ENCODE results near the gene TET3.

Gene TET3

GRCh38 chr2:73985308-73986084, 786 bp downstream of the TET3 start:
- DNase-seq (ENCODE audit: low read depth in 2 of 2, low spot score in 1 of 2): no peak

GRCh38 chr2:73986085-73986681, 1.5 kb downstream of the TET3 start:
- no peak for DNase-seq (ENCODE audit: low read depth in 2 of 2, low spot score in 1 of 2)

GRCh38 chr2:73987109-73987947, 2.6 kb downstream of the TET3 start:
- DNase-seq (ENCODE audit: low read depth in 2 of 2, low spot score in 1 of 2): no peak

DNA sequence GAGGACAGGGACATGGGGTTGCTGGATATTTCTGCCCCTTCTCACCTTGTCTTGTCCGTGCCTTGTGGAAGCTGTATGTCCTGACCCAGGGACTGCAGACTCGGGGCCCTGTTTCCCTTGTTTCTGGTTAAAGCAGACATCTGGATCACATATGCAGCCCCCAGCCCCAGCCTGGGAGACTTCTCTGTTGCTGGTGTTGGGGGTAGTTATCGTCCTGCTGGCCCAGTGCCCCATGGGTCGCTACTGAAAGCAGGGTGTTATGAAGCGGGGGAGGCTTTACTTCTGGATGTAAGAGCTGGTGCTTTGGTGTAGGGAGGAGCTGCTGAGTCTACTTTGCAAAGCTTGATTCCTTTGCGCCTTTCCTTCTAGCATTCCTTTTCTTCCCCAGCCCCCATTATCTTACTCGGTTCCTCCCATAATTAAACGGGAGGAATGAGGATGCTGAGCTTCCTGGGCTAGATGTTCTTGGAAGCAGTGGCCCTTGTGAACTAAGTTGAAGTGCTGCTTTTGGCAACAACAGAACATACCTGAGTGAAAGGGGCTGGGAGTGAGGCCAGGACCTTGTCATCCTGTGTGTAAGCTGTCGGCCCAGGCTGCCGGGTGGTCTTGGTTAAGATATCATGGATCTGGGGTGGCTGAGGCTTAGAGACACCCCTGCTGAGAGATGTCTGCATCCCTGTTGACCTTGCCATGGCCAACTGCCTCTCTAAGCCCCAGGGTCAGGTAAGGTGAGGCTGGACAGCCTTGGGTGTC, 3.4 kb downstream of the TET3 start:
- no peak for DNase-seq (ENCODE audit: low read depth in 2 of 2, low spot score in 1 of 2)

- no peak for DNase-seq (ENCODE audit: low read depth in 2 of 2, low spot score in 1 of 2)
Observed at GRCh38 chr2:73989972-73990371, 5.3 kb downstream of the TET3 start.

GRCh38 chr2:73990531-73990930, 5.8 kb downstream of the TET3 start:
- DNase-seq (ENCODE audit: low read depth in 2 of 2, low spot score in 1 of 2): no peak

- DNase-seq (ENCODE audit: low read depth in 2 of 2, low spot score in 1 of 2): no peak
Observed at GRCh38 chr2:73992036-73992435, 7.3 kb downstream of the TET3 start.

- DNase-seq (ENCODE audit: low read depth in 2 of 2, low spot score in 1 of 2): no peak
Observed at GRCh38 chr2:73993376-73993775, 8.7 kb downstream of the TET3 start.

DNA sequence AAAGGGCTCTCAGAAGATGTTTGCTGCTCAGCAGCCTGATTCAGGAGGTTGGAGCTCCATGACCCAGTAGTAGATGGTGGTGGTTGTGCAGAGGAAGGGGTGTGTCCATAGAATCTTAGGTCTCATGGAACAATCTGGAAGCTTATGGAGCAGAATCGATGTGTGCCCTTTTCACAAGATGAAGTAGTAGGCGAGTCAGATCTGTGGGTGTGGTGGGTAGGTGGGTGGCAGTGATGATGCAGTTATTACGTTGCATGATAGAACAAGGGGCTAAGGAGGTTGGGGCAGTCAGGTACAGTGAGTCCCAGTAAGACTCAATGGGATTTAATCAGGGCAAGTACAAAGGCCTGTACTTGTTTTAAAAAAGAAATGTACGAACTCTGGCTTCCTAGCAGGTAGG, 9.1 kb downstream of the TET3 start:
- DNase-seq (ENCODE audit: low read depth in 2 of 2, low spot score in 1 of 2): no peak

DNA sequence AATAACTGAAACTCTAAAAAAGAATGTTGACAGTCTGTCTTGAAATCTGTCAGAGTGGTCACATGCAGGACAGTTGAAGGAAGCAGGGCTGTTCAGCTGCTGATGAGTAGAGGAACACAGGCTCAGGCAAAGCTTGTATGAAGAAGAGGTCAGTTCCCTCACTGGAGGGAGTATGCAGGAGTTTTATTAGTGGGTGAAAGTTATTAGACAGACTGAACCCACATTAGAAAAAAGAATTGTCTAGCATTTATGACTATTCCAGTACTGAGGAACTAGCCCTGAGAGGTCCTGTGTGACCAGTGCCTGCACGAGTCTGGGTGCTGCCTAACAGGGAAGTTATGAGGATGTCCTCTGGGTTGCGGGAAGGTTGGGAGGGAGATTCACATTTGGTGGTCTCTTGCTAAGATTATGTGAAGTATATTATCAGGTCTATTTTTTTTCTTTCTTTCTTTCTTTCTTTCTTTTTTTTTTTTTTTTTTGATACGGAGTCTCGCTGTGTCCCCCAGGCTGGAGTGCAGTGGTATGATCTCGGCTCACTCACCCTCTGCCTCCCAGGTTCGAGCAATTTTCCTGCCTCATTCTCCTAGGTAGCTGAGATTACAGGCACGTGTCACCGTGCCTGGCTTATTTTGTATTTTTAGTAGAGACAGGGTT, 9.6 kb downstream of the TET3 start:
- DNase-seq (ENCODE audit: low read depth in 2 of 2, low spot score in 1 of 2): no peak

GRCh38 chr2:73995810-73996209, 11.1 kb downstream of the TET3 start:
- DNase-seq (ENCODE audit: low read depth in 2 of 2, low spot score in 1 of 2): no peak

GRCh38 chr2:73997813-73998212, 13.1 kb downstream of the TET3 start:
- DNase-seq (ENCODE audit: low read depth in 2 of 2, low spot score in 1 of 2): no peak

- DNase-seq (ENCODE audit: low read depth in 2 of 2, low spot score in 1 of 2): no peak
Observed at GRCh38 chr2:73998451-73998850, 13.7 kb downstream of the TET3 start.

- no peak for DNase-seq (ENCODE audit: low read depth in 2 of 2, low spot score in 1 of 2)
Observed at GRCh38 chr2:73998933-73999332, 14.2 kb downstream of the TET3 start.

DNA sequence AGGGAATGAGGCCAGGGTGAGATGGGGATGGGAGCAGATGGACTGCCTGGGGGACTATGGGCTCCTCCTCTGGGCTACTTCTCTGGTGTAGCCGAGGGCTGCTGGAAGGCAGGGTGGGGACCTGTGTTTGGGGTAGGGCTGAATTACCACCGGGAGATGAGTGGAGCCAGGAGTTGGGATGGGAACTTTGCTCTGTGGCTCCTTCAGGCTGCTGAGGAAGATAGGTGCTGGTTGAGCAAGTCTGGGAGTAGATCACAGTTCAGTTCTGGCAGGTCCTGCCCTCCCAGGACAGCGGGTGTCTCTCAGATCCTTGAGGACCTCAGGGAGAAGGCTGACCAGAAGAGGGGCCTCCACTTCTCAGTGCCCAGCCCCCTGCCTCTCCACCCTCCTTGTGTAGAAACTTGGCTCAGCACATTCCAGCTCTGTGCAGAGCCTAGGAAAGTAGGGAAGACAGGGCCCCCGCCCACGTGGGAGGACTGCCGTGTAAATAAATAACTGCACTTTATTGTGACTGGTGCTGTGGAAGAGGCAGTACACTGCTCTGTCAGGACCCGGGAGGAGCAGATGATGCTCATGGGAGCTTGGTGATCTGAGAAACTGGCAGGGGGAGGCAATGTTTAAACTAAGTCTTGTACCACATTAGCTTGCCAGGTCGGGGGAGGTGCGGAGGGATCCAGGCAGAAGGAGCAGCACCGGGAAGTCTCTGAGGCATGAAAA, 15.3 kb downstream of the TET3 start:
- DNase-seq (ENCODE audit: low read depth in 2 of 2, low spot score in 1 of 2): no peak

GRCh38 chr2:74000666-74001065, 16.0 kb downstream of the TET3 start:
- no peak for DNase-seq (ENCODE audit: low read depth in 2 of 2, low spot score in 1 of 2)

GRCh38 chr2:74001121-74001520, 16.4 kb downstream of the TET3 start:
- no peak for DNase-seq (ENCODE audit: low read depth in 2 of 2, low spot score in 1 of 2)

- DNase-seq (ENCODE audit: low read depth in 2 of 2, low spot score in 1 of 2): no peak
Observed at GRCh38 chr2:74001781-74002504, 17.2 kb downstream of the TET3 start.

All from stimulated activated CD8-positive, alpha-beta memory T cell treated with anti-CD3 and anti-CD28 coated beads, Interleukin-4, amount 100 ng/mL, for 1 hour (primary cell).